ENCODE measurements around the gene ZIC5. TPM values are rescaled to one million over a fixed set of nuclear protein-coding genes. Genes with fewer than 3 reads are reported as not detected.

Gene ZIC5
- total RNA-seq, 1 donor from 2014 or later = not detected

GRCh38 chr13:99963816-99964339, 7.7 kb downstream of the ZIC5 start:
- ChIA-PET CTCF (no interaction called here), POLR2A (no interaction called here)
- DNase-seq = no peak
- no peak for TF ChIP-seq CTCF (IDR thresholded peaks at IDR 0.05)
- Mint-ChIP-seq H3K27me3 (peaks cover 60% of the 10 kb centered on the region), H3K4me3 (no peak overlapping the region), H3K9me3 (no peaks in the 10 kb centered on the region), H3K36me3 (ENCODE audit: low read depth) (no peaks in the 10 kb centered on the region), H3K27ac (no peak overlapping the region), H3K4me1 (peaks cover 16% of the 10 kb centered on the region)
- intact Hi-C loops (cut with micrococcal nuclease) = no loop called here
- ATAC-seq (ENCODE audit: low read depth) = no peak

- DNase-seq = no peak
- no peaks in the 10 kb centered on the region for H3K9me3 Mint-ChIP-seq
- peaks cover 12% of the 10 kb centered on the region for H3K4me1 Mint-ChIP-seq
- H3K27ac Mint-ChIP-seq = no peak overlapping the region
- ChIA-PET POLR2A (no interaction called here), CTCF (no interaction called here)
- intact Hi-C loops (cut with micrococcal nuclease) = no loop called here
- H3K4me3 Mint-ChIP-seq = no peak overlapping the region
- H3K36me3 Mint-ChIP-seq (ENCODE audit: low read depth) = no peaks in the 10 kb centered on the region
- ATAC-seq (ENCODE audit: low read depth) = no peak
- peaks cover 66% of the 10 kb centered on the region for H3K27me3 Mint-ChIP-seq
- no peak for TF ChIP-seq CTCF (IDR thresholded peaks at IDR 0.05)
These were observed 9.3 kb downstream of the ZIC5 start for GRCh38 chr13:99962242-99962641.

- H3K4me3 Mint-ChIP-seq = no peak overlapping the region
- H3K27me3 Mint-ChIP-seq = peaks cover 65% of the 10 kb centered on the region
- DNase-seq (no peak), ATAC-seq (ENCODE audit: low read depth) (no peak)
- intact Hi-C loops (cut with micrococcal nuclease) = no loop called here
- no peak for TF ChIP-seq CTCF (IDR thresholded peaks at IDR 0.05)
- no peaks in the 10 kb centered on the region for H3K36me3 Mint-ChIP-seq (ENCODE audit: low read depth)
- peaks cover 13% of the 10 kb centered on the region for H3K4me1 Mint-ChIP-seq
- ChIA-PET POLR2A (no interaction called here), CTCF (no interaction called here)
- no peak overlapping the region for H3K27ac Mint-ChIP-seq
- H3K9me3 Mint-ChIP-seq = no peaks in the 10 kb centered on the region
These were observed 9.9 kb downstream of the ZIC5 start for GRCh38 chr13:99961636-99962035.

GRCh38 chr13:99960663-99961311, 10.8 kb downstream of the ZIC5 start:
- H3K4me1 Mint-ChIP-seq = peaks cover 20% of the 10 kb centered on the region
- H3K27ac Mint-ChIP-seq = no peak overlapping the region
- no peak for ATAC-seq (ENCODE audit: low read depth)
- DNase-seq = no peak
- TF ChIP-seq CTCF (IDR thresholded peaks at IDR 0.05) = no peak
- ChIA-PET CTCF (no interaction called here), POLR2A (no interaction called here)
- no peaks in the 10 kb centered on the region for H3K36me3 Mint-ChIP-seq (ENCODE audit: low read depth)
- intact Hi-C loops (cut with micrococcal nuclease) = no loop called here
- no peak overlapping the region for H3K4me3 Mint-ChIP-seq
- H3K27me3 Mint-ChIP-seq = peaks cover 63% of the 10 kb centered on the region
- no peaks in the 10 kb centered on the region for H3K9me3 Mint-ChIP-seq

- Mint-ChIP-seq H3K27me3 (peaks cover 68% of the 10 kb centered on the region), H3K4me1 (peaks cover 20% of the 10 kb centered on the region), H3K27ac (no peak overlapping the region), H3K9me3 (no peaks in the 10 kb centered on the region), H3K4me3 (peak overlapping the region; percentile 41), H3K36me3 (ENCODE audit: low read depth) (no peaks in the 10 kb centered on the region)
- DNase-seq (no peak), ATAC-seq (ENCODE audit: low read depth) (no peak)
- POLR2A ChIA-PET = no interaction called here
- TF ChIP-seq CTCF (IDR thresholded peaks at IDR 0.05) = no peak
- CTCF ChIA-PET = no interaction called here
- intact Hi-C loops (cut with micrococcal nuclease) = loop anchor here (2.0 kb wide), 1 partner anchor 33 kb away; no protein-coding TSS in a partner anchor
These were observed 11.9 kb downstream of the ZIC5 start for GRCh38 chr13:99959540-99960230.

Measured in activated B cell treated with CpG ODN at 0.5 μM for 24 hours (primary cell).